Breast epithelium (tissue), 4 donors: Measurements from ENCODE around the gene GJD3. TPM values are rescaled to one million over a fixed set of nuclear protein-coding genes. Genes with fewer than 3 reads are reported as not detected.
A peak's percentile ranks its signal among the peaks of the same experiment; 100 is the strongest.

Source experiments
- DNase-seq, 2 donors: peaks; one replicate each; pipeline ENCODE4 v3.0.0-alpha.2; 2019; ENCODE audit warnings: low spot score in 2 of 2
- H3K27ac ChIP-seq, 2 donors: fragments of 200-600 bp; sonication (generic) in 1 of 2; one replicate each; pipeline ENCODE4 v1.5.1; 2016 to 2019; ENCODE audit warnings: mild to moderate bottlenecking in 1 of 2
- H3K27me3 ChIP-seq, 2 donors: fragments of 200-600 bp; sonication (generic) in 1 of 2; one replicate each; pipeline versions ENCODE4 v1.5.1 to v1.6.0; 2017 to 2019; ENCODE audit warnings: control low read depth in 1 of 2, mild to moderate bottlenecking in 1 of 2
- H3K36me3 ChIP-seq: fragments of 200-600 bp; one replicate; pipeline ENCODE4 v1.5.1; 2019
- H3K4me1 ChIP-seq, 2 donors: fragments of 200-600 bp; sonication (generic); one replicate each; pipeline ENCODE4 v1.5.1; 2016 to 2019; ENCODE audit warnings: control low read depth in 1 of 2
- H3K4me3 ChIP-seq, 3 donors: fragments of 200-600 bp; sonication (generic); 1 replicate in 2 of 3; 2 replicates in 1 of 3; pipeline ENCODE4 v1.5.1; 2016 to 2019; ENCODE audit warnings: mild to moderate bottlenecking in 3 of 3, moderate library complexity in 2 of 3
- H3K9me3 ChIP-seq, 2 donors: fragments of 200-600 bp; sonication (generic) in 1 of 2; one replicate each; pipeline ENCODE4 v1.5.1; 2016 to 2019; ENCODE audit warnings: control low read depth in 1 of 2
- POLR2A ChIP-seq: fragments of 450-650 bp; IDR thresholded peaks from one replicate; pipeline ENCODE4 v1.6.1; 2016; ENCODE audit warnings: antibody characterized with exemption, mild to moderate bottlenecking, moderate library complexity
- POLR2AphosphoS5 ChIP-seq, 3 donors: sonication (generic); formaldehyde crosslinking; IDR thresholded peaks; one replicate each; pipeline ENCODE4 v1.6.1; 2017; ENCODE audit warnings: antibody characterized with exemption in 3 of 3
- intact Hi-C: fragments of 100-400 bp; cut with DNase I; formaldehyde crosslinking; loops from one replicate; pipeline ENCODE4 v1.15.1; 2023; ENCODE audit warnings: low total_unique reads
- total RNA-seq, 3 donors: library from RNA; depleted of rRNA; stranded (reverse); fragments of >200 nt; gene quantifications; one replicate each; pipeline ENCODE4 v1.1.0, GENCODE V29; 2016
- TF ChIP-seq, protein P1 (sequence below), 3 donors: fragments of 450-650 bp; IDR thresholded peaks; one replicate each; pipeline ENCODE4 v1.5.1; 2016 to 2017; ENCODE audit warnings: antibody characterized with exemption in 3 of 3, mild to moderate bottlenecking in 3 of 3, moderate library complexity in 3 of 3

The GJD3 gene
- total RNA-seq, 3 donors from 2014 or later = not detected

GRCh38 chr17:40349895-40350688, 14.4 kb downstream of the GJD3 start:
- Histone ChIP-seq H3K9me3 (no peaks in the 10 kb centered on the region), H3K36me3 (no peaks in the 10 kb centered on the region), H3K4me3 (no peak overlapping the region), H3K27ac (peak overlapping the region; percentile 17 to 97), H3K27me3 (no peaks in the 10 kb centered on the region), H3K4me1 (peaks cover 31 to 43% of the 10 kb centered on the region in 2 donors)
- DNase-seq = no peak
- intact Hi-C loops = no loop called here
- no peak for TF ChIP-seq POLR2A
- TF ChIP-seq, protein P1, sequence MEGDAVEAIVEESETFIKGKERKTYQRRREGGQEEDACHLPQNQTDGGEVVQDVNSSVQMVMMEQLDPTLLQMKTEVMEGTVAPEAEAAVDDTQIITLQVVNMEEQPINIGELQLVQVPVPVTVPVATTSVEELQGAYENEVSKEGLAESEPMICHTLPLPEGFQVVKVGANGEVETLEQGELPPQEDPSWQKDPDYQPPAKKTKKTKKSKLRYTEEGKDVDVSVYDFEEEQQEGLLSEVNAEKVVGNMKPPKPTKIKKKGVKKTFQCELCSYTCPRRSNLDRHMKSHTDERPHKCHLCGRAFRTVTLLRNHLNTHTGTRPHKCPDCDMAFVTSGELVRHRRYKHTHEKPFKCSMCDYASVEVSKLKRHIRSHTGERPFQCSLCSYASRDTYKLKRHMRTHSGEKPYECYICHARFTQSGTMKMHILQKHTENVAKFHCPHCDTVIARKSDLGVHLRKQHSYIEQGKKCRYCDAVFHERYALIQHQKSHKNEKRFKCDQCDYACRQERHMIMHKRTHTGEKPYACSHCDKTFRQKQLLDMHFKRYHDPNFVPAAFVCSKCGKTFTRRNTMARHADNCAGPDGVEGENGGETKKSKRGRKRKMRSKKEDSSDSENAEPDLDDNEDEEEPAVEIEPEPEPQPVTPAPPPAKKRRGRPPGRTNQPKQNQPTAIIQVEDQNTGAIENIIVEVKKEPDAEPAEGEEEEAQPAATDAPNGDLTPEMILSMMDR (IDR thresholded peaks at IDR 0.05) = no peak
- TF ChIP-seq POLR2AphosphoS5 (IDR thresholded peaks at IDR 0.05) = no peak

DNA sequence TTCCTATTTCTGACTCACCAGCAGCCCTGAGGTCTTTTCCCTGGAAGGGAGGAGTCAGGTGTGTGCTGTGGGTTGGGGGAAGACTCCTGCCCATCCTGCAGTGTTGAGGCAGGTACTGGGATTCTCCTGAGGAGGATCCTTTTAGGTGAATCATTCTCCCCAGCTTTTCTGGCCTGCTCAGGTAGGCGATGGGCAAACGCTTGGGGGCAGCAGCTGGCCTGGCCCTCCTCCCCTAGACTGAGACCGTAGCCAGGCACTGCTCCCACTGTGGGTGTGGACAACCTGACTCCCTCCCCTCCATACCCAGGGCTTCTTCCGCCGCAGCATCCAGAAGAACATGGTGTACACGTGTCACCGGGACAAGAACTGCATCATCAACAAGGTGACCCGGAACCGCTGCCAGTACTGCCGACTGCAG, 15.1 kb downstream of the GJD3 start:
- Histone ChIP-seq H3K27me3 (no peaks in the 10 kb centered on the region), H3K9me3 (no peaks in the 10 kb centered on the region), H3K4me1 (peaks cover 31 to 47% of the 10 kb centered on the region in 2 donors), H3K36me3 (no peaks in the 10 kb centered on the region), H3K27ac (peak overlapping the region; percentile 97 to 98), H3K4me3 (peak overlapping the region in 1 of 3 donors; percentile 81)
- intact Hi-C loops = no loop called here
- TF ChIP-seq POLR2AphosphoS5 (IDR thresholded peaks at IDR 0.05) = no peak
- no peak for TF ChIP-seq POLR2A
- TF ChIP-seq, protein P1 (IDR thresholded peaks at IDR 0.05) = no peak
- no peak for DNase-seq

DNA sequence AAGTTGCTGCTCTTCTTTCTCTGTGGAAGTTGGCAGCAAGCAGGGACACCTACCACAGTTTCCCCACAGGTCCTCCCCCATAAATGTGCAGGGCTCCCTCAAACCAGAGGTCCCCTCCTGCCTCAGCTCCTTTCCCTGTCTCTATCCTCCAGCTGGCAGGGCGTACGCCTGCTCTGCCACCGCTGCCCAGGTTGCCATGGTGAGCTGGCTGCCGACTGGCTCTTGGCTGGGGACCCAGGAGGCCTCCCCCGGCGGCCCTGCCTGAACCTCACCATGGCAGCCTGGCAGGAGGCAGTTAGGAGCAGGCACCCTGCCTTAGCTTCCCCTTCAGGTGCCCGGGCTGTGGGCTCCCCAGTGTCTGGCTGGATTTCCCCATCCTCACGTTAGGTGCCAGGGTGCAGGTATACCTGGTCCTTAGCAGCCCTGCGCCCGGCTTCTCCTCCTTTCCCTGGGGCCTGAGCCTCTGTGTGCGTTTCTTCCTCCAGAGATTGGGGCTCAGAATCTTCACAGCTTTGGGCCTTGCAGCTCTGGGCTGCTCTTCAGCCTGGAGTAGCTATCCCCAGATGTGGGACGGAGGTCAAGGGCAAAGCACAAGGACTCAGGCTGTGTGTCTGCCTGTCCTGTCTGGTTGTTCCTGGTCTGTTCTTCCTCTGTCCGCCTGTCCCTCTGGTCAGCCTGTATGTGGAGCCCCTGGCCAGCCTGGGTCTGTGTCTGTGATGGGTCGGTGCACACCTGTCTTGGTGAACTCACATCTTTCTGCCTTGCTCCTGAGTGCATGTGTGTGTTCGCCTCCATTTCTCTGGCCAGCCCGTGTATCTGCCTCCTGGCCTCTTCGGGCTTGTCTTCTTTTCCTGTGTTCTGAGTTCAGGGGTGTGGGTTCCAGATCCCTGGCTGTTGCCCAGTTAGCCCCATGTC, 15.7 kb downstream of the GJD3 start:
- peaks cover 31 to 52% of the 10 kb centered on the region in 2 donors for H3K4me1 ChIP-seq
- no peaks in the 10 kb centered on the region for H3K27me3 ChIP-seq
- H3K4me3 ChIP-seq = peak overlapping the region in 1 of 3 donors; percentile 81
- intact Hi-C loops = no loop called here
- H3K36me3 ChIP-seq = no peaks in the 10 kb centered on the region
- TF ChIP-seq POLR2A (no peak), POLR2AphosphoS5 (IDR thresholded peaks at IDR 0.05) (no peak)
- TF ChIP-seq, protein P1 (IDR thresholded peaks at IDR 0.05) = no peak
- peak overlapping the region; percentile 97 to 98 for H3K27ac ChIP-seq
- H3K9me3 ChIP-seq = no peaks in the 10 kb centered on the region
- peak; percentile 80 to 81 for DNase-seq

DNA sequence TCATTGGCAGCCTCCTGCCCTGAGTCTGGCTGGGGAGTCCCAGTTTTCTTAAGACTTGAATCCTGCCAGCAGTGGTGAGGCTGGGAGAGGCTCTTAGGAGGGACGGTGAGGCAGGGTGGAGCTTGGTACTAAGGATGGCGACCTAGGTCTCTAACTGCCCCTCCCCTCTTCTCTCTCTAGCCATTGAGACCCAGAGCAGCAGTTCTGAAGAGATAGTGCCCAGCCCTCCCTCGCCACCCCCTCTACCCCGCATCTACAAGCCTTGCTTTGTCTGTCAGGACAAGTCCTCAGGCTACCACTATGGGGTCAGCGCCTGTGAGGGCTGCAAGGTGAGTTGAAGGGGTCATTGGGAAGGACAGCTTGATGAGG, 16.4 kb downstream of the GJD3 start:
- no peaks in the 10 kb centered on the region for H3K9me3 ChIP-seq
- TF ChIP-seq, protein P1 (IDR thresholded peaks at IDR 0.05) = no peak
- TF ChIP-seq POLR2A (no peak), POLR2AphosphoS5 (IDR thresholded peaks at IDR 0.05) (no peak)
- H3K36me3 ChIP-seq = no peaks in the 10 kb centered on the region
- peaks cover 31 to 55% of the 10 kb centered on the region in 2 donors for H3K4me1 ChIP-seq
- H3K4me3 ChIP-seq = peak overlapping the region in 1 of 3 donors; percentile 81
- peak overlapping the region; percentile 97 to 98 for H3K27ac ChIP-seq
- no peak for DNase-seq
- intact Hi-C loops = no loop called here
- no peaks in the 10 kb centered on the region for H3K27me3 ChIP-seq
